Hematopoietic multipotent progenitor cell (in vitro differentiated cells): ENCODE data around the gene UGT2B17. TPM values are rescaled to one million over a fixed set of nuclear protein-coding genes. Genes with fewer than 3 reads are reported as not detected.
"Not testable (repeated sequence)": the region's sequence is repeated elsewhere in the genome, so short reads cannot be mapped to it uniquely, and the experiment has no call there.

Experiments used
- DNase-seq, 3 donors: peaks; one replicate each; pipeline ENCODE4 v3.0.0-alpha.2; 2011 to 2015; ENCODE audit warnings: low read depth in 2 of 3, low spot score in 2 of 3
- total RNA-seq: library from RNA; depleted of rRNA; stranded (reverse); fragments of >200 nt; gene quantifications from one replicate; pipeline ENCODE4 v1.2.3, GENCODE V29; 2012

UGT2B17 gene
- total RNA-seq, 1 donor = not detected

DNA sequence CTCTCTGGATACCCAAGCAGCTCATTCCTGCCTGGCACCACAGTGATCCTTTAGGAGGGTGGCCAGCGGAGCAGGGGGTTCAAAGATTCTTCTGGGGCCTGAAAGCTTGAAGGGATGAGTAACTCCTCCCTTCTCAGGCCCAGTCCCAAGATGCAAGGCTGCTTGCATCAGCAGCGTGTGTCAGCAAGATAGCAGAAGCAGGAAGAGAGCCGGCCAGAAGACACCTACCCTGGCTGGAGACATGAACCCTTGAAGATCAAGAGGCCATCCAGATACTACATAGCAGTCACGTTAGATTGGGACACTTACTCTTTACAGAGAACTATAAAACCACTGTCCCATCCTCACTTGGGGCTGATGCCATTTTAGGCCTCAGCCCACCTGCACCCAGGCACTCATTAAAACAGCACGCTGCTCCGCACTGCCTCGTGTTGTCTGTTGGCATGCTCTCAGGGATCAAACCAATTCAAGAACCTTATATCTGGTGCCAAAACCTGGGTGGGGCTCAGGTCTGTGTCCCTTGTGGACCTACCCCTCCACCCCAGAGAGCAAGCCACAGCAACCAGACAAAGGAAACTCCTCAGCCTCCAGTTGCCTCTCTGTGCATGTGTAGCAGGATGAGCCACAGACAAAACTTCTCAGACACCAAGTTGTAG lies 6.5 kb downstream of the UGT2B17 start:
- DNase-seq = no peak

- DNase-seq = not testable (repeated sequence)
Observed at GRCh38 chr4:68569036-68569435, 7.1 kb downstream of the UGT2B17 start.

DNA sequence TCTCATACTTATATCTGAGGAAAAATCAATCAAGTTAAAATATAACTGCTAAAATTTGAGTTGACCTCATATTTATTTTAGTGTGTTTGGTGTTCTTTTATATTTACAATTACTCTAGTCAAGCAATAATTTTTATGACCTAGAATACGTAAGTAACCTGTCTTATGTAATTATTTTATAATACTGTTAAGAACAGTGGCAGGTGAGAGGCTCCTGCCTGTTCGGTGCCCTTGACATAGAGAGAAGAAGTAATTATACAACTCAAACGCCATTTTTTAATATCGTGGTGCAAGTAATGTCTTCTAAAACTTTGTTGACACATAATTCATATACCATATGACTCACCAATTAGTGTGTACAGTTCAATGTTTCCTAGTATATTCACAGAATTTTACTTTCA lies 7.6 kb downstream of the UGT2B17 start:
- not testable (repeated sequence) for DNase-seq

DNA sequence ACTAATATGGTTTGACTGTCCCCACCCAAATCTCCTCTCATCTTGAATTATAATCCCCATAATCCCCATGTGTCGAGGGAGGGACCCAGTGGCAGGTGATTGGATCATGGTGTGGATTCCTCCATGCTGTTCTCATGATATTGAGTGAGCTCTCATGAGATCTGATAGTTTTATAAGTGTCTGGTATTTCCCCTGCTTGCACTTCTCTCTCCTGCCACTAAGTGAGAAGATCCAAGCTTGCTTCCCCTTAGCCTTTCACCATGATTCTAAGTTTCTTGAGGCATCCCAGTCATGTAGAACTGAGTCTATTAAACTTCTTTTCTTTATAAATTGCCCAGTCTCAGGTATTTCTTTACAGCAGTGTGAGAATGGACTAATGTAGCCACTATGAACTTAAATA lies 9.8 kb downstream of the UGT2B17 start:
- not testable (repeated sequence) for DNase-seq

GRCh38 chr4:68565082-68565481 lies 11.0 kb downstream of the UGT2B17 start:
- DNase-seq = not testable (repeated sequence)

DNA sequence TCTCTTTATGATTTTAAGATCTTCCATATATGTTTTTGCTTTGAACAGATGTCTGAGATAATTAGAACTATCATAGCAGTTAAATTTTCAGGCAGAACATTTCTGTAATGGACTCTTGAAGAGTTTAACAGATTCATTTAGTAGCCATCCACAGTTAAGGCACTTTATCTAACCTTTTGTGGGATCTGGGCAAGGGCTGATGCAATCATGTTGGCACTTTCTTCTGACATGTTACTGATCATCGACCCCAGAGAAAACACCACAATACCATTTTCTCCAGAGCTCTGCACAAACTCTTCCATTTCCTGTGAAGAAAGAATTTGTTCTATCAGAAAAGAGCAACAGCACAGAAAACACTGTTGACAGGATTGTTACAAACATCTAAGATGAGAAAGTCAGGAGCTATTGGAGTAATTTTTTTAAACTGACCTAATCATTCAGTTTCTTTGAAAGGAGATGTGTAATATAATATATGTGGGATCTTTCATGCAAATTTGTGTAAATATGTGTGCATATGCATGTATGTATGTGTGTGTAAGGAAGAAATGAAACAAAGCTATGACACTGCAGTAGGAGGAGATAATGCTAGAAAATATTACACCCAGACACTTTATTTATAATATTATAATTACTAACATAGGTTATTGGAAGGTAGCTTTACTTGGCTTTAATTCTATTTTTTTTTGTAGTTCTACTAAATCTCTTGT lies 15.6 kb downstream of the UGT2B17 start:
- DNase-seq = not testable (repeated sequence)

- not testable (repeated sequence) for DNase-seq
Observed at GRCh38 chr4:68553830-68554229, 22.3 kb downstream of the UGT2B17 start.

DNA sequence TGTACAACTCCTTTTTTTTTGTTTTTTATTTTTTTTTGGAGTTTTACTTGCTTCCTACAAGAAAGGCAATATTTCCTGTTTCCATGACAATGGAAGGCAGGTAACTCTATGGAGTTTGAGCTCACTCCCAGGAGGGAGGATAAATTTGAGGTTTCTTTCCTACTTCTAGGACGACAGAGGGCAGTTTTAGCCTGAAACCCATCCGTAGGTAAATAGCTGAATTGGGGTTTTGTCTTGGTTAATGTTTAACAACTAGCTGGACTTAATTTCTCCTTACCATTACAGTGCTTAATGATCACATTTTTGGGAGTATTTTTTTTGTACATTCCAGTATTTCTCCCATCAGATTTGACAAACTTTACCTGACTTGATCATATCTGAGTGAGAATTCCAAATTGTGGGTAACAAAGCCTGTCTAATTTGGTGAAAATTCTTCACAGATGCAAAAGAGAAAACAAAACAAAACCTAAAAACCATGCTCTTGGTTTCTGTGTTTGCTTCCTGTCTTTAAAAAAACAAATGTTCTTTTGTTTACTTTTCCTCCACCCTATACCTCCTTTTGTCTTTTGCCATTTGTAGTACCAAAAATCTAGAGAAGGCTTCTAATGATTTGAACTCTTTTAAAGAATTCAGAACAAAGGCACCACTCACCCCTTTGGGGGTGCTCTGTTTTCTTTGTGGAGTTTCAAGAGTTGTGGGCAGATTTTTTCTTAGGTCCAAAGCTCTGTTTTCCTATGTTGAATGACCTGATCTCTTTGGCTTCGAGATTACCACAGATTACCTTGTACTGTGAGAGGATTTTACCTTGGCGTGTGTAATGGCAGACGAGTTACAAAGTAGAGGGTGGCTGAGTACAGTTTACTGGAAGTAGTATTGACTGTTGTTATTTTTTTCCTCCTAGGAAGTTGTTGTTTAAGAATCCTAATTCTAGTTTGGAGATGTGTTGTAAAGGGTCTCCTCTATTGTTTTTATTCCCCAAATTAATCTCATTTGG lies 23.0 kb downstream of the UGT2B17 start:
- not testable (repeated sequence) for DNase-seq

GRCh38 chr4:68542742-68543141 lies 33.4 kb downstream of the UGT2B17 start:
- not testable (repeated sequence) for DNase-seq

DNA sequence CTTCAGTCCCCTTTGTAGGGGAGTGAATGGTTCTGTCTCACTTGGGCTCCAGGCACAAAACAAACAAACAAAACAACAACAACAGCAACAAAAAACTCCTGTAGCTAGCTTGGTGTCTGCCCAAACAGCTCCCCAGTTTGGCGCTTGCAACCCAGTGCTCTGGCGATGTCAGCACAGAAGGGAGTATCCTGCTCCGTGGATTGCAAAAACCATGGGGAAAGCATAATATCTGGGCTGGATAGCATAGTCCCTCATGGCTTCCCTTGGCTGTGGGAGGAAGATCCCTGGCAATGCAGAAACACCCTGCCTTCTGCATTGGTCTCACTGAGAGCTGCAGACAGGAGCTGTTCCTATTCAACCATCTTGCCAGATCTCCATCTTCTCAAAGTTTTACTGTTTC lies 39.7 kb downstream of the UGT2B17 start:
- DNase-seq = no peak

DNA sequence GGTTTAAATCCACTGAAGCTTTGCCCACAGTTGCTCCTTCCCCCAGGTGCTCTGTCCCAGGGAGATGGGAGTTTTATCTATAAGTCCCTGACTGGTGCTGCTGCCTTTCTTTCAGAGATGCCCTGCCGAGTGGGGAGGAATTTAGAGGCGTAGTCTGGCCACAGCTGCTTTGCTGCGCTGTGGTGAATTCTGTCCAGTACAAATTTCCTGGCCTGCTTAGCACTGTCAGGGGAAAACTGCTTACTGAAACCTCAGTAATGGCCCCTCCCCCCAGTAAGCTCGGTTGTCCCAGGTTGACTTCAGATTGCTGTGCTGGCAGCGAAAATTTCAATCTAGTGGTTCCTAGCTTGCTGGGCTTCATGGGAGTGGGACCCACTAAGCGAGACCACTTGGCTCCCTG lies 40.1 kb downstream of the UGT2B17 start:
- DNase-seq = no peak

DNA sequence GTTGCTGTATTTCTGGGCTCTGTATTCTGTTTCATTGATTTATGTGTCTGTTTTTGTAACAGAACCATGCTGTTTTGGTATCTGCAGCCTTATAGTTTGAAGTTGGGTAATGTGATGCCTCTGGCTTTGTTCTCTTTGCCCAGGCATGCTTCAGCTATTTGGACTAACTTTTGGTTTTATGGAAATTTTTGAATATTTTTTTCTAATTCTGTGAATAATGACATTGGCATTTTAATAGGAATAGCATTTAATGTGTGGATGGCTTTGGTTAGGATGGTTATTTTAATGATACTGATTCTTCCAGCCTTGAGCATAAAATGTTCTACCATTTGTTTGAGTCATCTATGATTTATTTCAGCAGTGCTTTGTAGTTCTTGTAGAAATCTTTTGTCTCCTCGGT lies 53.9 kb downstream of the UGT2B17 start:
- DNase-seq = not testable (repeated sequence)

GRCh38 chr4:68520985-68521384 lies 55.1 kb downstream of the UGT2B17 start:
- DNase-seq = no peak

- DNase-seq = no peak
Observed at GRCh38 chr4:68518889-68519288, 57.2 kb downstream of the UGT2B17 start.

- not testable (repeated sequence) for DNase-seq
Observed at GRCh38 chr4:68505452-68505851, 70.7 kb downstream of the UGT2B17 start.

GRCh38 chr4:68504836-68505235 lies 71.3 kb downstream of the UGT2B17 start:
- not testable (repeated sequence) for DNase-seq

DNA sequence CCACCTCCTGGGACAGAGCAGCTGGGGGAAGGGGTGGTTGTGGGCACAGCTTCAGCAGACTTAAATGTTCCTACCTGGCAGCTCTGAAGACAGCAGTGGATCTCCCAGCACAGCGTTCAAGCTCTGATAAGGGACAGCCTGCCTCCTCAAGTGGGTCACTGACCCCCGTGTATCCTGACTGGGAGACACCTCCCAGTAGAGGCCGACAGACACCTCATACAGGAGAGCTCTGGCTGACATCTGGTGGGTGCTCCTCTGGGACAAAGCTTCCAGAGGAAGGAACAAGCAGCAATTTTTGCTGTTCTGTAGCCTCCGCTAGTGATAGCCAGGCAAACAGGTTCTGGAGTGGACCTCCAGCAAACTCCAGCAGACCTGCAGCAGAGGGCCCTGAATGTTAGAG lies 72.7 kb downstream of the UGT2B17 start:
- DNase-seq = not testable (repeated sequence)

- DNase-seq = no peak
Observed at GRCh38 chr4:68499021-68499420, 77.1 kb downstream of the UGT2B17 start.

DNA sequence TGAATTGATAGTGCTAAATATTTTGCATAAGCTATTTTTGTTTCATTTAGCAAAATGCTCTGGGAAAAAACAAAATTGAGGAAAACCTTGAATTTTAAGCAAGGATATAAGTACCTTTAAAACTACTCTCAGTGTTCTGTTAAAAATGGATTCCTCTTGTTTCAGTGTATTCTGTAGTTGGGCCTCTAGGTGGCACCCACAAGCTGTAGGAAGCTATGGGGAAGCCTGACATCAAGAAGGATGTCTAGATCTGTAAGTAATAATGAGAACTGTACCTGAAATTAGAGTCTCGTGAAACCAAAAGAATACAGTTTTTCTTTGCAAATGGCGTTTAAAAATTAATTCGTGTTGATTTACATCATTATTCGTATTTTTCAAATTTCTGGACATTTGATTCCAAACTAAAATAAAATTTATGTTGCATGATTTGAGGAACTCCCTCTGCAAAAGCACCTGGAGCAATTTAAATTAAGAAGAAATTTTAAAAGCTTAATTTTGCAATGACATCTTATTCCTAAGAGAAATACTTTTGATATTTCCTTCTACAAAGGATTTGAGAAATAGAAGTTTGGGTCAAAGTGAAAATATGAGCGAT lies 77.6 kb downstream of the UGT2B17 start:
- DNase-seq = peak; percentile 23 to 76 (median 58)

- DNase-seq = no peak
Observed at GRCh38 chr4:68494688-68495087, 81.4 kb downstream of the UGT2B17 start.
